GM23248 (cell line): ENCODE measurements around the gene CELA2A. TPM values are rescaled to one million over a fixed set of nuclear protein-coding genes. Genes with fewer than 3 reads are reported as not detected.

Experiments used
- DNase-seq: peaks from one replicate; pipeline ENCODE4 v3.0.0-alpha.2; 2015
- H2AFZ ChIP-seq: fragments of 200-600 bp; sonication (generic); 2 replicates; pipeline ENCODE4 v1.6.1; 2016; ENCODE audit warnings: antibody characterized with exemption
- H3F3A ChIP-seq: fragments of 200-600 bp; sonication (generic); 2 replicates; pipeline ENCODE4 v1.6.1; 2016; ENCODE audit warnings: mild to moderate bottlenecking, antibody characterized with exemption, mixed run types; ENCODE audit not compliant: insufficient read depth
- H3K27ac ChIP-seq: fragments of 200-600 bp; sonication (generic); 2 replicates; pipeline ENCODE4 v1.5.1; 2016; ENCODE audit warnings: mild to moderate bottlenecking
- H3K27me3 ChIP-seq: fragments of 200-600 bp; sonication (generic); replicated peaks from 2 replicates; pipeline ENCODE4 v1.6.1; 2016; ENCODE audit warnings: mild to moderate bottlenecking; ENCODE audit not compliant: insufficient read depth
- H3K36me3 ChIP-seq: fragments of 200-600 bp; sonication (generic); 2 replicates; pipeline ENCODE4 v1.6.1; 2016; ENCODE audit warnings: low read depth, mild to moderate bottlenecking
- H3K4me1 ChIP-seq: fragments of 200-600 bp; sonication (generic); 2 replicates; pipeline ENCODE4 v1.6.1; 2016; ENCODE audit warnings: mild to moderate bottlenecking; ENCODE audit not compliant: insufficient read depth
- H3K4me2 ChIP-seq: fragments of 200-600 bp; sonication (generic); one replicate; pipeline ENCODE4 v1.6.1; 2016; ENCODE audit warnings: mild to moderate bottlenecking; ENCODE audit not compliant: unreplicated experiment
- H3K4me3 ChIP-seq: fragments of 200-600 bp; sonication (generic); 2 replicates; pipeline ENCODE4 v1.5.1; 2016; ENCODE audit warnings: mild to moderate bottlenecking
- H3K79me2 ChIP-seq: fragments of 200-600 bp; sonication (generic); 2 replicates; pipeline ENCODE4 v1.6.1; 2016; ENCODE audit warnings: mild to moderate bottlenecking; ENCODE audit not compliant: insufficient read depth
- H3K9ac ChIP-seq: fragments of 200-600 bp; sonication (generic); 2 replicates; pipeline ENCODE4 v1.6.1; 2016; ENCODE audit warnings: mild to moderate bottlenecking
- H3K9me2 ChIP-seq: fragments of 200-600 bp; sonication (generic); 2 replicates; pipeline ENCODE4 v1.6.1; 2016; ENCODE audit warnings: mixed run types, mild to moderate bottlenecking, moderate library complexity; ENCODE audit not compliant: insufficient read depth
- H3K9me3 ChIP-seq: fragments of 200-600 bp; sonication (generic); one replicate; pipeline ENCODE4 v1.6.1; 2017; ENCODE audit warnings: low read depth
- H4K20me1 ChIP-seq: fragments of 200-600 bp; sonication (generic); 2 replicates; pipeline ENCODE4 v1.6.0; 2016; ENCODE audit not compliant: insufficient read depth
- EZH2 ChIP-seq: fragments of 200-600 bp; sonication (generic); IDR thresholded peaks from 2 replicates; pipeline ENCODE4 v1.6.1; 2018; ENCODE audit warnings: antibody characterized with exemption, mild to moderate bottlenecking; ENCODE audit not compliant: insufficient read depth, poor library complexity, severe bottlenecking
- EZH2phosphoT487 ChIP-seq: fragments of 200-600 bp; sonication (generic); IDR thresholded peaks from 2 replicates; pipeline ENCODE4 v1.6.1; 2018; ENCODE audit warnings: antibody characterized with exemption, moderate library complexity, mild to moderate bottlenecking, low read depth; ENCODE audit not compliant: insufficient read depth
- WGBS, 2 experiments: methylation state at CpG; one replicate each; pipeline ENCODE4 v1.1.6; 2015 to 2017; ENCODE audit warnings: low lambda C conversion rate in 2 of 2, low coverage in 1 of 2; ENCODE audit errors: missing lambda C conversion rate in 2 of 2; 5-methylcytosine and 5-hydroxymethylcytosine counted together
- in situ Hi-C: fragments of 300-500 bp; cut with MboI; formaldehyde crosslinking; loops from 2 replicates; pipeline ENCODE4 v1.15.0; 2020
- polyA plus RNA-seq: library from polyadenylated mRNA; unstranded; fragments of >200 nt; fragmentation: Nextera tagmentation; extraction: Ambion mirVana; gene quantifications from 2 replicates; pipeline ENCODE4 v1.2.1, GENCODE V29; 2016
- total RNA-seq: library from RNA; depleted of rRNA; stranded (reverse); fragments of >200 nt; shearing (Covaris generic); gene quantifications from 2 replicates; pipeline ENCODE4 v1.2.3, GENCODE V29; 2014

CELA2A gene
- total and polyA plus RNA-seq, 2 experiments from 2014 or later = not detected

GRCh38 chr1:15446212-15446611 is 10.3 kb upstream of the CELA2A start:
- Histone ChIP-seq H3K4me3 (no peak overlapping the region), H3K9me3 (no peaks in the 10 kb centered on the region), H3K36me3 (no peaks in the 10 kb centered on the region), H3K9ac (no peak overlapping the region), H3K79me2 (no peaks in the 10 kb centered on the region), H3F3A (no peaks in the 10 kb centered on the region), H2AFZ (no peak overlapping the region), H3K27me3 (no peaks in the 10 kb centered on the region), H3K4me1 (no peaks in the 10 kb centered on the region), H3K4me2 (no peak overlapping the region), H3K27ac (no peak overlapping the region), H3K9me2 (no peaks in the 10 kb centered on the region), H4K20me1 (no peaks in the 10 kb centered on the region)
- DNase-seq = no peak
- in situ Hi-C loops = loop anchor here (25.0 kb wide), 1 partner anchor 309 kb away; no protein-coding TSS in a partner anchor
- TF ChIP-seq EZH2 = no peak
- TF ChIP-seq EZH2phosphoT487 = no peak
- WGBS, 2 experiments = 74 to 85% methylated on average over 2 to 3 of the region's 4 CpGs

- no peak overlapping the region for H3K9ac ChIP-seq
- no peak overlapping the region for H3K4me3 ChIP-seq
- 32% methylated on average over 3 of the region's 3 CpGs for WGBS, 2 experiments
- no peaks in the 10 kb centered on the region for H3F3A ChIP-seq
- H4K20me1 ChIP-seq = no peaks in the 10 kb centered on the region
- no peak overlapping the region for H3K27ac ChIP-seq
- no peaks in the 10 kb centered on the region for H3K79me2 ChIP-seq
- no peaks in the 10 kb centered on the region for H3K9me2 ChIP-seq
- H3K36me3 ChIP-seq = no peaks in the 10 kb centered on the region
- DNase-seq = no peak
- no peak overlapping the region for H3K4me2 ChIP-seq
- in situ Hi-C loops = loop anchor here (25.0 kb wide), 1 partner anchor 312 kb away; no protein-coding TSS in a partner anchor
- H2AFZ ChIP-seq = no peak overlapping the region
- H3K4me1 ChIP-seq = peaks cover under 1% of the 10 kb centered on the region; the same call in 1 of the 2 replicates
- no peak for TF ChIP-seq EZH2phosphoT487
- TF ChIP-seq EZH2 = no peak
- H3K9me3 ChIP-seq = no peaks in the 10 kb centered on the region
- H3K27me3 ChIP-seq = no peaks in the 10 kb centered on the region
These were observed 7.6 kb upstream of the CELA2A start for GRCh38 chr1:15448877-15449462.

GRCh38 chr1:15449567-15449966 is 7.0 kb upstream of the CELA2A start:
- DNase-seq = no peak
- Histone ChIP-seq H3K27ac (no peak overlapping the region), H4K20me1 (no peaks in the 10 kb centered on the region), H3K9me2 (no peaks in the 10 kb centered on the region), H3K4me2 (no peak overlapping the region), H3K9me3 (no peaks in the 10 kb centered on the region), H2AFZ (no peak overlapping the region), H3K4me3 (no peak overlapping the region), H3K36me3 (no peaks in the 10 kb centered on the region), H3K79me2 (no peaks in the 10 kb centered on the region), H3K9ac (no peak overlapping the region), H3K27me3 (no peaks in the 10 kb centered on the region), H3K4me1 (peaks cover 7% of the 10 kb centered on the region), H3F3A (no peaks in the 10 kb centered on the region)
- in situ Hi-C loops = loop anchor here (25.0 kb wide), 1 partner anchor 312 kb away; no protein-coding TSS in a partner anchor
- TF ChIP-seq EZH2phosphoT487 (no peak), EZH2 (no peak)
- whole genome bisulfite sequencing, 2 experiments = 68 to 69% methylated on average over 3 of the region's 3 CpGs

- H4K20me1 ChIP-seq = no peaks in the 10 kb centered on the region
- peaks cover 7% of the 10 kb centered on the region for H3K4me1 ChIP-seq
- no peak for DNase-seq
- no peak overlapping the region for H3K4me3 ChIP-seq
- H3K79me2 ChIP-seq = no peaks in the 10 kb centered on the region
- no peak overlapping the region for H3K9ac ChIP-seq
- 77 to 80% methylated on average over 6 of the region's 6 CpGs for WGBS, 2 experiments
- TF ChIP-seq EZH2phosphoT487 (no peak), EZH2 (no peak)
- no peaks in the 10 kb centered on the region for H3F3A ChIP-seq
- H3K9me2 ChIP-seq = no peaks in the 10 kb centered on the region
- H2AFZ ChIP-seq = no peak overlapping the region
- no peaks in the 10 kb centered on the region for H3K9me3 ChIP-seq
- in situ Hi-C loops = no loop called here
- H3K27me3 ChIP-seq = no peaks in the 10 kb centered on the region
- H3K27ac ChIP-seq = no peak overlapping the region
- no peaks in the 10 kb centered on the region for H3K36me3 ChIP-seq
- H3K4me2 ChIP-seq = no peak overlapping the region
These were observed 5.4 kb upstream of the CELA2A start for GRCh38 chr1:15451014-15451722.
